HG02938 (cell line): ENCODE measurements around the gene BLNK.
"Not testable (repeated sequence)": the region's sequence is repeated elsewhere in the genome, so short reads cannot be mapped to it uniquely, and the experiment has no call there.

ENCODE experiments used
- ATAC-seq: cut with Tn5 transposase; IDR thresholded peaks from one replicate; pipeline ENCODE4 v1.9.1; 2021; ENCODE audit warnings: mild to moderate bottlenecking, moderate library complexity; ENCODE audit not compliant: unreplicated experiment

Gene BLNK

DNA sequence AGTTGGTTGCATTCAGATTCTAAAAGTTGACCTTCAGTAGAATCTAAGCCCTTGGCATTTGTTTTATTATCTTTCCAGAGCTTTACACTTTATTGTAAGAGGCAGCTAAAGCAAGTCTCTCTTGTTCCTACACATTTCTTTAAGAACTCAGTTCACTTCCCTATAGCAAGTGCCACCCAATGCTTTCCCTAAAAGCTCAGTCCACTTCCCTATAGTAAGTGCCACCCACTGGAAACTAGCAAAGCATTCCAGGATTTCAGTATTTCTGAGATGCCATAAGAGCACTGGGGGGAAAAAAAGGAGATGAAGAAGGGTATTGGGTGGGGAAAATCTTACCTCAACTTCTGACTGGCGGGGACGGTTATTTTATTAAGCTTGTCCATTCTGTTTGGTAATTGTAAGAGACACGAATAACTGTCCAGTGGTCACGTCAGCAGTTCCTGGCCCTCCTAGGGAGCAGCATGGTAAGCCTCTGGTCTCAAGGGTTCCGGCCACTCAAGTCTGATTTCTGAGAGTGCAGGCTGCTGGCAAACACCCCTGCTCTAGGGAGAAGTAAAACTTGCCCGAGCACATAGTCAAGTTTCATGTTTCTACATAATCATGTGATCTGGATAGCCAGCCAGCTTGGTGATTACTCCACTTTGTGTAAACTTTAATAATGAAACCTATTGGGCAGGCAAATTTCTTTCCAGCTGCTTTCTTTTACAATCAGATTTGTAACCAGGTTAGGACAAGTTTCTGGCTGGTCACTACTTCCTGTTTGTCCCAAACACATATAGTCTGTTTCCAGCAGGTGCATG, at the start of gene BLNK:
BLNK (minus strand) TSS at position 554 of the 800 bp plus-strand sequence; CDS start at position 383, 171 bp downstream.
- ATAC-seq = peak; percentile 64

- ATAC-seq = no peak
Measured at GRCh38 chr10:96319754-96320474, 48.5 kb upstream of the BLNK start.

DNA sequence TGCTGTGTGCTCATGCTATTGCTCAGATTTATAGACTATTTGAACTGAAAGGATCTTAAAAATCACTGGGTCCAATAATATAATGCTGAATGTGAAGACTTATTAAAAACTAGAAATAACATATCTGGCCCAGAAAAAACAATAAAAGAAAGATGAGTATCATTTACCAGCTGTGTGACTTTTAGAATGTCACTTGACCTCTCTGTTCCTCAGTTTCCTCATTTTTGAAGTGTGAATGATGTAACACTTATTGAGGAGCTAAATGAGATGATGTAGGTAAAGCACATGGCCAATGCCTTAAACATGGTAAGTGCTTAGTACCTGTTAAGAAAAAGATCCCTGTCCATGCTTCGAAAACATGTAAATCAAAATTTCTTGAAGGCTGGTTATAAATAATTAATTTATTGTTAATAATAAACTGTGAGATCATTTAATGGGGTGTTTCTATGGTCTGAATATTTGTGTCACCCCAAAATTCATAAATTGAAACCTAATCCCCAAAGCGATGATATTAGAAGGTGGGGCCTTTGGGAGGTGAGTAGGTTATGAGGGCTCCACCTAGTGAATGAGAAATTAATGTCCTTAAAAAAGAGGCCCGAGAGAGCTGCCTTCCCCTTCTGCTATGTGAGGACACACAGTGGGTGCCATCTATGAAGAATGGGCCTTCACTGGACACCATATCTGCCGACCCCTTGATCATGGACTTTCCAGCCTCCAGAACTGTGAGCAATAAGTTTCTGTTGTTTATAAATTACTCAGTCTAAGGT, 45.9 kb upstream of the BLNK start:
- no peak for ATAC-seq

- ATAC-seq = no peak
Measured at GRCh38 chr10:96313344-96313743, 42.0 kb upstream of the BLNK start.

DNA sequence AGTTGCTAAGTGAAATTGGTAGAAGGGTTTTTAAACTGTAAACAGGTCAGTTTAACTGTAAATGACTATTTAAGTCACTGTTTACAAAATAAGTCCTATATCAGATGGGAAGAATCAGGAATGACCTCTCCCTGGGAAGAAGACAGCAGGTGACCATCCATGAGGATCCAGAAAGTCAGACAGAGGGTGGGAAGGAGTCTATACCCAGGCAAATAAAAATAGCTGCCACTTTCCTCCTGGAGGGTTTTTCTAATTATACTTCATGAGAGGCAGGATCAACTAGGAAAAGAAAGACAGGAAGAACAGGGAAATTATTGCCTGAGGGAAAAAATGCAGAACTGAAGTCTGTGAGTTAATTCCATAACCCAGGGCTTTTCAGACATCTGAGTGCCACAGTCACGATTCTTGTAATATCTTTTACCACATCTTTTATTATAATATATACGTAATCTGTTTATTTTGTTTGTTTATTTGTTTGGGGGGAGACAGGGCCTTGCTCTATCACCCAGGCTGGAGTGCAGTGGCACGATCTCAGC, 39.9 kb upstream of the BLNK start:
- ATAC-seq = no peak

DNA sequence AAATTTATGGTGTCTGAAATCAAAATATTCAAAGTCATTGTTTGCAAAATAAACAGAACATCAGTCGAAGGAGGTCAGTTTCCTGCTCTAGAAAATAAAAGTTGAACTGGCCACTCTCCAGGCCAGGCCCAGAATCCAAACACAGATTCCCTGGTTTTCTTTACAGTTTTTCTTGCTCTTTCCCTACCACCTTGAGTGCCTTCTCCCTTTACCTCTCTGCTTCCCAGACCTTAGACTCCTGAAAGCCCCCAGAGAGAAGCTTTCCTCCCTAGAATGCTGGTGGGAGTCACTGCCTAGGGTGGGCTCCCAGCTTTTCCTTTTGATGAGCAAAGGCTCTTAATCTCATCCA, 38.9 kb upstream of the BLNK start:
- ATAC-seq = no peak

DNA sequence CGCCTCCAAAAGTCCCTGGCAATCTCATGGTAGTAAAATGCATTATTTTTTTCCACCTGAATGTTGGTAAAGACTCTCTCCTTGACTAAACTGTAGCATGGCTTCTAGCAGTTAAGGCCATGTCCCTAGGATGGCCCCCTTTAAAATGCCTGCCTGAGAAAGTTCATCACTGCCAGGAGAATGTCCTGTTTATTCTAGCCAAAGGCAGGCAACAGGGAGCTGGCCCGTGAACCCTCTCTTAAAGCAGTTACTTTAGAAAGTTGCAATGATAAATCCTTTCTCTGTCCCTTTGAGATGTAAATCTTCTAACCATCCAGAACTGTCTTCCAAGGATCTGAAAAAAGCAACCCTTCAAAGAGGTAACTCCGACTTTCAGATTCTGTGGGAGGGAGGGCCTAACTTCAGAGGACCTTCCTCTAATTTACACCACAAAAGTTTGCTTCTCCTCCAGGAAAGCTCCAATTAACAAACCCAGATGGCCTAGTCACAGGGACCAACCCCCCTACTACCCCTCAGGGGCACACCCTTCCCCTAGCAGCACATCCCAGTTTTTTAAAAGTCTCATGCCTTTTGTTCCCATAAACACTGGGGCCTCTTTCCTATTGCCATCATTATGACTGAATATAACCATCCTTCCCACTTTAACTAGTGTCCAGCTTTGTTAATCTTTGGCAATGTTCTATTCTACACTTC, 38.4 kb upstream of the BLNK start:
- no peak for ATAC-seq

DNA sequence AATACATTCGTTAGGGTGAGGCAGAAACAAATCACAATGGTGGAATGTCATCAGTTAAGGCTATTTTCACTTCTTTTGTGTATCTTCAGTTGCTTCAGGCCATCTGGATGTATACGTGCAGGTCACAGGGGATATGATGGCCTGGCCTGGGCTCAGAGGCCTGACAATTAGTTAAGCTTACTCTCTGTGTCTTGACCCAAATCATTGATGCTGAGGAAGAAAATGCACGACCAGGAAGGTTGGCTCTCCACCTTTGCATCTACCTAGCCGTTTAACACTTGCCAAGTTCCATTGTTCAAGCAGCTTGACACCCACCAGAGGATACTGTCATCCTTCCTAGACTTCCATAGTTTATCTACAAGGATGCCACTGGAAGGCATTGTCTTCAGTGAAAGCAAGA, 37.5 kb upstream of the BLNK start:
- not testable (repeated sequence) for ATAC-seq

DNA sequence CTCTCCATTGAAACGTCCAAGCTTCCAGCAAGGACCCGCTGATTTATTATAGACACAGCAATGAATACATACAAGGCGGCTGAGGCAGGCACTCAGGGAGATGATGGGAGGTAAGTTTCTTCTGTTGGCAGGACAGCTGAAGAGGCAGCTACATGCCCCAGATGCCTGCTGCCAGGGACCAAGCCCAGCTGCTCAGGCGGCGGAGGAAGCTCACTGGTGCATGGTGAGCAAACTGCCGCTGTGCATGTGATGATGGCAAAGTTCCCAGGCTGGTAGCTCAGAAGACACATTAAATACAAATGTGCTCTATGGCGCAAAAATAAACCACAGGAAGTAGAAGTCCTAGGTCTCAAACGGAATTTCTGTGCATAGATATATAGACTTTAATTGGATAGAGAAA, 35.1 kb upstream of the BLNK start:
- no peak for ATAC-seq

- ATAC-seq = no peak
Measured at GRCh38 chr10:96305019-96305418, 33.6 kb upstream of the BLNK start.

GRCh38 chr10:96304230-96304629, 32.9 kb upstream of the BLNK start, which contains the start of gene DNTT:
DNTT (plus strand) TSS chr10:96304434; CDS start chr10:96304498, 64 bp downstream.
- ATAC-seq = no peak

- ATAC-seq = no peak
Measured at GRCh38 chr10:96301616-96302015, 30.2 kb upstream of the BLNK start.

DNA sequence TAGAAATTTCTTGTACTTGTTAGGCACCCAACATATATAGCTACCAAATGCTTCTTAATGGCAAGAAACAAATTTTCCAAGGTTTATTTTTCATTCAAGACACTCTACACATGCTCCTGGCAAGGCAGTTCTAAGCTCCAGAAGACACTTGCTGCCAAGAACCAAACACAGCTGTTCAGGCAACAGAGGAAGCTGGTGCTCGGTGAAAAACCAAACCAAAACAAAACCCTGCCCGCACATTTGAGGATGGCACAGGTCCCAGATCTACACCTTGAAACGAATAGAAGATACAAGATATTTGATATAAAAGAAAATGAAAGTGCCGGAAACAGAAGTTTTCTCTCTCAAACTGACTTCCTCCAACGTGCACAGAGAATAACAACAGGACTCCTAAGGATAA, 28.0 kb upstream of the BLNK start:
- no peak for ATAC-seq

GRCh38 chr10:96298362-96298761, 27.0 kb upstream of the BLNK start:
- no peak for ATAC-seq

DNA sequence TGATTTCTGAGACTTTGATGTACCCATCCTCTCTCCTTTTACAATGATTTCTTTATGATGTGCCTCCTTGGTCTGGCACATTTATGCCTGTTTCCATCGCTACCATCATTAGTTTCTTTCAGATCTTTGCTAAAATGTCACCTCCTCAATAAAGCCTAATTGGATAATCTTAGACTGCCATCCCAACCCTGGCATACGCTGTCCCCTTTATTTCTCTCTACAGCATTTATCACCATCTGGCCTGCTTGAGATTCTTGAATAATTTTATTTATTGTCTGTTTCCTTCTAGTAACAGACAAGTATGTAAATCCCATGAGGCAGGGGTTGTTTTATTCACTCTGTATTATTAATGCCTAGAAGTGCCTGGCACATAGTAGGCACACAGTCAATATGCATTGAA, 26.1 kb upstream of the BLNK start:
- no peak for ATAC-seq

DNA sequence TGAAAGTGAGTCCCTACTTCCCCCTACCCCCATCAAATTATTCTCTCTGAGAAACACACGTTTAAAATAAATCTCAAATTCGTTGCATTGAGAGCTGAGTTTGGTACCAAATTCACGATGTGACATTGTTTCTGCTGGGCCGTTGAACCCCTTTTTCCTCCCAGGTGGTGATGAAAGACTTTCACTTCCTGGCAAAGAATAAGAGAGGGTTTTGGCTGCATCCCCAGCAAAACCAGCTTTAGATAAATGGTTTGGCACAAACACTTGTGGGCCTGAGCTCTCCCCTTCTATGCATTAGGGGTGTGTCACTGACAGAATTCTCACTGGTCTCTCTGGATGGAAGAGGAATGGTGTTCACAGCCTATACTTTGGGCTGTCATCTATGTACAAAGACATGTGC, 24.1 kb upstream of the BLNK start:
- ATAC-seq = no peak

DNA sequence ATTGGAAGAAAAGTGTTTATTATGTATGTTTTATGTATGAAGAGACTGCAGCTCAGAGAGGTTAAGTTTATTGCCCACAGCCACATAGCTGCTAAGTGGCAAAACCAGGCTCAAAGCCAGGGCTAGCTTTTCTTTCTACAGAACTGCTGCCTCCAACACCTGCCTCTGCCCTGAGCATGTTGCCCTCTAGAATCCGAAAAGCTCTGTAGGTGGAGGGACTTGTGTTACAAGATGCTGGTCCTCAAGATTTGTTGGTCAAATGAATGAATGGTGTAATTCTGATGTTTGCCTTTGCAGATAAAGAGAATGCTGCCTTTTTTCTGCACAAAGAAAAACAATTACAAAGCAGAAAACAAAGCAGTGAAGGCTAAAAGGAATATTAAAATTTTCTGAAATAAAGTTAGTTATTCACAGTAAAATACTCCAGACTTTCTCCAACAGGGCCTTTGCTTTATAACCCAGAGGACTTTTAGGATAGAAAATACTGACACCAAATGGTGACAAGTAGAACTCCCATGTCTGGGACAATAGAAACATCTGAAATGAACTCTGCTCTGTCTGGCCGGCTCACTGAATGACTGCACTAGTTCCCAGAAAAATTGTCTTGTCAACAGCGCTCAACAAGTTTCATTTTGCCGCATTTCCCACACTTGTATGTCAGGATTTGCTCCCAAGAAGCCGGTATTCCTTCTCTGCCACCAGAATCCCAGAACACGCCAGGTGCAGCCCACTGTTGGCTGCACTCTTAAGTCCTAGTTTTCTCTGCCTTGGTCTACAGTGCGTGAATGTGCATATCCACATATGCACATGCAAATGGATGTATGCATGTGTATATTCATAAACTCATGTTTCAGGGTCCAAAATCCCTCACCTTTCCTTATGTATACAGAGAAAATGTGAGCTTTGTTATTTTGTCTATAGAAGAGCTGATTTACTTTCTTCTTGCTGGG, 21.9 kb upstream of the BLNK start:
- peak; percentile 57 for ATAC-seq

- no peak for ATAC-seq
Measured at GRCh38 chr10:96290368-96291133, 19.2 kb upstream of the BLNK start.
